ENCODE results near the gene DYRK1B.

- no peak for TF ChIP-seq CTCF (IDR thresholded peaks at IDR 0.05)
- TF ChIP-seq POLR2A (IDR thresholded peaks at IDR 0.05), result no peak
Measured at GRCh38 chr19:39871362-39871761, 37.4 kb upstream of the DYRK1B start.

Measured in uterus (tissue), 2 donors.